KOPT-K1 (cell line): ENCODE measurements around the gene ADGRE1.

Source experiments
- H3K27ac ChIP-seq: fragments of 200-600 bp; sonication (generic); 2 replicates; pipeline ENCODE4 v1.5.1; 2016; ENCODE audit warnings: antibody characterized with exemption, mild to moderate bottlenecking, low read depth, low read length; ENCODE audit not compliant: poor library complexity, severe bottlenecking
- H3K36me3 ChIP-seq: fragments of 200-600 bp; sonication (generic); 2 replicates; pipeline ENCODE4 v1.5.1; 2017; ENCODE audit warnings: antibody characterized with exemption, mild to moderate bottlenecking, low read length, moderate library complexity; ENCODE audit not compliant: insufficient read depth
- H3K9me3 ChIP-seq: fragments of 200-600 bp; sonication (generic); 2 replicates; pipeline ENCODE4 v1.5.1; 2017; ENCODE audit warnings: antibody characterized with exemption, low read length, mild to moderate bottlenecking; ENCODE audit not compliant: insufficient read depth, poor library complexity, severe bottlenecking

The ADGRE1 gene

DNA sequence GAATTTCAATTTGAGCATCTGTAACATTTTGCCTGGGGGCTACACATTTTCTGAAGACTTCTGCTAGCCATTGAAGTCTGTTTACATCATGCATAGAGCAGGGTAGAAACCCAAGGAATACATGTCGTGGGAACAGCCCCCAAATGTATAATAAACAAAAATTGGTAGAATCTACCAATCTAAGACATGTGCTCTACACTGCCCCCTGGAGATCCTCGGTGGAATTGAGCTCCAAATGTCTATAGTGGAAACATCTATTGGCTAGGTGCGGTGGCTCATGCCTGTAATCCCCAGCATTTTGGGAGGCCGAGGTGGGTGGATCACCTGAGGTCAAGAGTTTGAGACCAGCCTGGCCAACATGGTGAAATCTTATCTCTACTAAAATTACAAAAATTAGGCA lies 76.6 kb downstream of the ADGRE1 start:
- Histone ChIP-seq H3K36me3 (no peaks in the 10 kb centered on the region), H3K27ac (no peak overlapping the region), H3K9me3 (no peaks in the 10 kb centered on the region)

DNA sequence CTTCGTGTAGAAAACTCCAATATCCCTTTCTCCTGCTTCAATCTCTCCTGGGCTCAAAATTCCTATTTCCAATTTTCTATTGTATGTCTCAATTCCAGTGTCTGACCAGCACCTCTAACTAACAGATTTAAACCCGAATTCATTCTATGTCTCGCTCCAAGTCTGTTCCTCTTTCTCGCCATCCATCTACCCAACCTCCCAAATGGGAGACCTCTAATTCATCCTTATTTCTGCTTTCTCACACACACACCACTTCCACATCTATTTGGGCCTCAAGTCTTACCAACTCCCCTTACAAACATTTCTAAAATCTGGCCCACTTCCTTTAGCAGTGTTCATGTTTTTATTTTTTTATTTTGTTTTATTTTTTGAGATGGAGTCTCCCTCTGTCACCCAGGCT lies 80.6 kb downstream of the ADGRE1 start:
- no peak overlapping the region for H3K27ac ChIP-seq
- H3K9me3 ChIP-seq, result no peaks in the 10 kb centered on the region
- no peaks in the 10 kb centered on the region for H3K36me3 ChIP-seq

- H3K9me3 ChIP-seq, result no peaks in the 10 kb centered on the region
- H3K27ac ChIP-seq, result no peak overlapping the region
- no peaks in the 10 kb centered on the region for H3K36me3 ChIP-seq
Measured at GRCh38 chr19:6969490-6969889, 82.1 kb downstream of the ADGRE1 start.

- Histone ChIP-seq H3K9me3 (no peaks in the 10 kb centered on the region), H3K27ac (no peak overlapping the region), H3K36me3 (no peaks in the 10 kb centered on the region)
Measured at GRCh38 chr19:6970021-6970420, 82.6 kb downstream of the ADGRE1 start.

DNA sequence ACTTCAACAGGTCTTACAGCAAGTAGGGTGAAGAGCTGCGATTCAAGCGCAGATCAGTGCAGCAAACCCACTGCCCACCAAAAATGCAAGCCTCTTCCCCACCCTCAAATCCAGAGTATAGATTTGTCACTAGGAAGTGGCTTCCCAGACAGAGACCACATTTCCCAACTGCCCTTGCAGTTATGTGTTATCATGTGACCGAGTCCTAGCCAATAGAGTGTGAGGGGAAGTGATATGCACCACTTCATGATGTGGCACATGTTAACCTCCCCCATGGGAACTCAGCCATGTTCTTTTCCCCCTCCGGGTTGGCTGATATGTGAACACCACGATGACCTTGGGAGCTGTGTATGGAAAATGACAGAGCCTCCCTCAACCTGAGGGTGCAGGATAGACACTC lies 83.1 kb downstream of the ADGRE1 start:
- Histone ChIP-seq H3K36me3 (no peaks in the 10 kb centered on the region), H3K9me3 (no peaks in the 10 kb centered on the region), H3K27ac (no peak overlapping the region)

DNA sequence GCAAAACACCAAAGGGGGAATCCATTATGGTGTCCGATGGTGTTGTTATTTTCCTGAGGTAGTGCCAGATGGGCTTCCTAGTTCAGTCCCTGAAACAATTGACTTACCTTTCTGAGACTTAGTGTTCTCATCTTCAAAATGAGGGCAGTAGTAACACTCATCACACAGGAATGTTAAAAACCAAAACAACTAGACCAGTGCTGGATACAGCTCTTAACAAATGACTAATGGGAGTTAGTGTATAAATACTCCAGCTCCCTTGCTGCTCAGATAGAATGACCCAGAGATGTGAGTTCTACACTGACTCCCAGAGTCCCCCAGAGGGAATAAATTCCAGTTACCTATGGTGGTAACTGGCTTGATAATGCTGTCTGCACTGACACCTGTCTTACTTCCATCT lies 84.0 kb downstream of the ADGRE1 start:
- Histone ChIP-seq H3K36me3 (no peaks in the 10 kb centered on the region), H3K27ac (no peak overlapping the region), H3K9me3 (no peaks in the 10 kb centered on the region)

- Histone ChIP-seq H3K9me3 (peaks cover 13% of the 10 kb centered on the region), H3K36me3 (no peaks in the 10 kb centered on the region), H3K27ac (no peak overlapping the region)
Measured at GRCh38 chr19:6976197-6976596, 88.8 kb downstream of the ADGRE1 start.

DNA sequence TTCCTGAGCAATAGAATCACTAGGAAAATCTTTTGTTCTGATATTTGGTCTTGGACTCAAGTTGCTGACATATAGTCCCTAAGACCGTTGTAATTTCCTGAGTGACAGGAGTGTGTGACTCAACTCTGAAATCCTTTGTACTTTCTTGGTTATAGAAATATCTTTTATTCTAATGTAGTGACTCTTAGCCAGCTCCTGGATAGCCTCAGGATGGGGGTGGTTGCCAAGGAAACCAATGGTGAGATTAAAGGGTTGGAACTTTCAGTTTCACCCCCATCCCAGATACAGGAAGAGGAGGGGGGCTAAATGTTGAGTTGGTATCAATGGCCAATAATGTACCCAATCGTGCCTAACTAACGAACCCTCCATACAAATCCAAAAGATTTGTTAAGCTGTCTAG lies 92.0 kb downstream of the ADGRE1 start:
- Histone ChIP-seq H3K27ac (no peak overlapping the region), H3K36me3 (no peaks in the 10 kb centered on the region), H3K9me3 (peaks cover 35% of the 10 kb centered on the region)

DNA sequence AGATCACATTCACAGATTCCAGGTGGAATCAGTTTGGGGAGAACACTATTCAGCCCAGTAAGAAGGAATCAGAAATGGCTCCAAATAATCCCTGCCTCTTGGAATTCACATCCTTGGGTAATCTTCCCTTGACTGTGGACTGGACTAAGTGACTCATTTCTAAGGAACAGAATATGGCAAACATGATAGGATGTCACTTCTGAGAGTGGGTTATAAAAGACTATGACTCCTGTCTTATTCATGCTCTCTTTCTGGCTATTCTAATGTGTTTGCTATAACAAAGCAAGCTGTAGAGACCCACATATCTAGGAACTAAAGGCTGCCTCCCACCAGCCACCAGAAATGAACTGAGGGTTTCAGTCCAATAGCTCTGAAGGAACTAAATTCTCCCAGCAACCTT lies 96.1 kb downstream of the ADGRE1 start:
- H3K9me3 ChIP-seq, result peaks cover 37% of the 10 kb centered on the region
- H3K36me3 ChIP-seq, result no peaks in the 10 kb centered on the region
- no peak overlapping the region for H3K27ac ChIP-seq

DNA sequence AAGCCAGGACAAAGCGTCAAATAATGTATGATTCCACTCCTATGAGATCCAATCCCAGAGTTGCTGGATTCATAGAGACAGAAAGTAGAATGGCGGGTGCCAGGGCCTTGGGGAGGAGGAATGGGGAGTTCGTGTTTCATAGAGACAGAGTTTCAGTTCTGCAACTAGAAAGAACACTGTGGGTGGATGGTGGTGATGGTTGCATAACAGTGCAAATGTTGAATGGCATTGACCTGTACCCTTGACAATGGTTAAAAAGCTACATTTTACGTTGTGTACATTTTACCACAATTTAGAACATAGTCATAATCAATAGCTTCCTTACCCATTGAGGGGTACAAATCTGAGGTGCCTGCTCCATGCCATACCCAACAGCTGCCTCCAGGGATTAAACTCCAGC lies 100.5 kb downstream of the ADGRE1 start:
- Histone ChIP-seq H3K9me3 (peaks cover 29% of the 10 kb centered on the region), H3K36me3 (no peaks in the 10 kb centered on the region)

GRCh38 chr19:6988257-6988656 lies 100.9 kb downstream of the ADGRE1 start:
- Histone ChIP-seq H3K9me3 (peaks cover 27% of the 10 kb centered on the region), H3K27ac (no peak overlapping the region), H3K36me3 (no peaks in the 10 kb centered on the region)

More for the DNA sequence above, 100.5 kb downstream of the ADGRE1 start:
- H3K27ac ChIP-seq, result no peak overlapping the region
